HEK293 (cell line): ENCODE data around the gene EIF2A.

ENCODE experiments used
- CTCF ChIA-PET: fragments of 350-600 bp; formaldehyde crosslinking; extraction: SDS; loops from one replicate; lab custom pipeline; 2021; ENCODE audit warnings: antibody characterized with exemption; lab: Yijun Ruan, JAX
- POLR2A ChIA-PET: fragments of 300-600 bp; formaldehyde crosslinking; extraction: SDS; loops from one replicate; lab custom pipeline; 2020; ENCODE audit warnings: antibody characterized with exemption, inconsistent platforms; lab: Yijun Ruan, JAX
- H3K27ac ChIP-seq: fragments of 200-500 bp; sonication (Bioruptor generic); 2 replicates; pipeline ENCODE4 v1.5.1; 2014; ENCODE audit warnings: low read depth, low read length, control low read depth, inconsistent platforms; ENCODE audit errors: extremely low read depth
- H3K36me3 ChIP-seq, 2 experiments: fragments of 200-500 bp in 1 of 2; sonication (Bioruptor generic) in 1 of 2; 1 replicate in 1 of 2; 2 replicates in 1 of 2; pipeline ENCODE4 v1.5.1; 2014 to 2017; ENCODE audit warnings: inconsistent platforms in 2 of 2, low read length in 2 of 2; ENCODE audit not compliant: control insufficient read depth in 2 of 2, insufficient read depth in 1 of 2
- H3K4me1 ChIP-seq: fragments of 200-500 bp; sonication (Bioruptor generic); 2 replicates; pipeline ENCODE4 v1.5.1; 2014; ENCODE audit warnings: mild to moderate bottlenecking, low read length, inconsistent platforms; ENCODE audit not compliant: control insufficient read depth, insufficient read depth
- H3K4me3 ChIP-seq: 2 replicates; pipeline ENCODE4 v1.5.1; 2011; ENCODE audit warnings: low read depth, mild to moderate bottlenecking, control low read depth, low read length, moderate library complexity
- H3K9me3 ChIP-seq: fragments of 200-500 bp; sonication (Bioruptor generic); 2 replicates; pipeline ENCODE4 v1.5.1; 2014; ENCODE audit warnings: low read depth, low read length, inconsistent platforms; ENCODE audit not compliant: control insufficient read depth, insufficient read depth
- EGR2 ChIP-seq: fragments of 450-650 bp; formaldehyde crosslinking; IDR thresholded peaks from 2 replicates; pipeline ENCODE4 v1.5.1; 2016; ENCODE audit warnings: low read depth, missing biosample characterization, missing genetic modification characterization
- KLF10 ChIP-seq: fragments of 450-650 bp; IDR thresholded peaks from 2 replicates; pipeline ENCODE4 v1.5.1; 2018; ENCODE audit warnings: missing biosample characterization, mild to moderate bottlenecking, missing genetic modification characterization
- SCRT2 ChIP-seq: fragments of 450-650 bp; formaldehyde crosslinking; IDR thresholded peaks from 2 replicates; pipeline ENCODE4 v1.5.1; 2016; ENCODE audit warnings: missing biosample characterization, missing genetic modification characterization
- YY1 ChIP-seq: fragments of 450-650 bp; formaldehyde crosslinking; IDR thresholded peaks from 2 replicates; pipeline ENCODE4 v1.5.1; 2018; ENCODE audit warnings: missing biosample characterization, missing genetic modification characterization
- ZBTB17 ChIP-seq: fragments of 450-650 bp; formaldehyde crosslinking; IDR thresholded peaks from 2 replicates; pipeline ENCODE4 v1.5.1; 2016; ENCODE audit warnings: missing biosample characterization, missing genetic modification characterization
- ZBTB20 ChIP-seq: fragments of 450-650 bp; formaldehyde crosslinking; IDR thresholded peaks from 2 replicates; pipeline ENCODE4 v1.5.1; 2016; ENCODE audit warnings: missing biosample characterization, missing genetic modification characterization
- ZNF132 ChIP-seq: fragments of 450-650 bp; formaldehyde crosslinking; IDR thresholded peaks from 2 replicates; pipeline ENCODE4 v1.5.1; 2017; ENCODE audit warnings: missing biosample characterization, missing genetic modification characterization, borderline replicate concordance
- ZNF214 ChIP-seq: fragments of 450-650 bp; formaldehyde crosslinking; IDR thresholded peaks from 2 replicates; pipeline ENCODE4 v1.5.1; 2017; ENCODE audit warnings: missing biosample characterization, mild to moderate bottlenecking, missing genetic modification characterization, borderline replicate concordance
- ZNF239 ChIP-seq: fragments of 450-650 bp; formaldehyde crosslinking; IDR thresholded peaks from 2 replicates; pipeline ENCODE4 v1.5.1; 2016; ENCODE audit warnings: missing biosample characterization, missing genetic modification characterization
- ZNF292 ChIP-seq: fragments of 450-650 bp; formaldehyde crosslinking; IDR thresholded peaks from 2 replicates; pipeline ENCODE4 v1.5.1; 2016; ENCODE audit warnings: low read depth, missing biosample characterization, missing genetic modification characterization, borderline replicate concordance
- ZNF302 ChIP-seq: fragments of 450-650 bp; formaldehyde crosslinking; IDR thresholded peaks from 2 replicates; pipeline ENCODE4 v1.5.1; 2016; ENCODE audit warnings: missing biosample characterization, missing genetic modification characterization, low read depth
- ZNF311 ChIP-seq: fragments of 450-650 bp; formaldehyde crosslinking; IDR thresholded peaks from 2 replicates; pipeline ENCODE4 v1.5.1; 2017; ENCODE audit warnings: missing biosample characterization, missing genetic modification characterization, borderline replicate concordance
- ZNF423 ChIP-seq: fragments of 450-650 bp; formaldehyde crosslinking; IDR thresholded peaks from 2 replicates; pipeline ENCODE4 v1.5.1; 2016; ENCODE audit warnings: missing biosample characterization, missing genetic modification characterization
- ZNF529 ChIP-seq: fragments of 450-650 bp; formaldehyde crosslinking; IDR thresholded peaks from 2 replicates; pipeline ENCODE4 v1.5.1; 2017; ENCODE audit warnings: missing genetic modification characterization, missing biosample characterization; ENCODE audit not compliant: insufficient replicate concordance
- ZNF530 ChIP-seq: fragments of 450-650 bp; formaldehyde crosslinking; IDR thresholded peaks from 2 replicates; pipeline ENCODE4 v1.5.1; 2016; ENCODE audit warnings: low read depth, missing biosample characterization, missing genetic modification characterization
- ZNF610 ChIP-seq: fragments of 450-650 bp; formaldehyde crosslinking; IDR thresholded peaks from 2 replicates; pipeline ENCODE4 v1.5.1; 2016; ENCODE audit warnings: missing biosample characterization, missing genetic modification characterization, borderline replicate concordance
- ZNF654 ChIP-seq: fragments of 450-650 bp; formaldehyde crosslinking; IDR thresholded peaks from 2 replicates; pipeline ENCODE4 v1.5.1; 2016; ENCODE audit warnings: low read depth, missing biosample characterization, missing genetic modification characterization
- ZNF658 ChIP-seq: fragments of 450-650 bp; formaldehyde crosslinking; IDR thresholded peaks from 2 replicates; pipeline ENCODE4; 2016; ENCODE audit warnings: missing biosample characterization, missing genetic modification characterization
- ZNF76 ChIP-seq: fragments of 450-650 bp; formaldehyde crosslinking; IDR thresholded peaks from 2 replicates; pipeline ENCODE4; 2016; ENCODE audit warnings: low read depth, missing biosample characterization, missing genetic modification characterization, borderline replicate concordance
- ZNF777 ChIP-seq: fragments of 450-650 bp; formaldehyde crosslinking; IDR thresholded peaks from 2 replicates; pipeline ENCODE4 v1.5.1; 2017; ENCODE audit warnings: missing biosample characterization, missing genetic modification characterization, borderline replicate concordance
- ZSCAN16 ChIP-seq: fragments of 450-650 bp; formaldehyde crosslinking; IDR thresholded peaks from 2 replicates; pipeline ENCODE4 v1.5.1; 2016; ENCODE audit warnings: missing biosample characterization, missing genetic modification characterization
- ZSCAN30 ChIP-seq: fragments of 450-650 bp; IDR thresholded peaks from 2 replicates; pipeline ENCODE4 v1.5.1; 2018; ENCODE audit warnings: missing biosample characterization, mild to moderate bottlenecking, missing genetic modification characterization, moderate library complexity
- TF ChIP-seq, protein P1 (sequence below): fragments of 450-650 bp; formaldehyde crosslinking; IDR thresholded peaks from 2 replicates; pipeline ENCODE4 v1.5.1; 2016; ENCODE audit warnings: missing biosample characterization, missing genetic modification characterization
- TF ChIP-seq, protein P2 (sequence below): fragments of 450-650 bp; formaldehyde crosslinking; optimal IDR thresholded peaks from 2 replicates; pipeline ENCODE3; 2016; ENCODE audit warnings: missing biosample characterization, mild to moderate bottlenecking, missing genetic modification characterization

Gene EIF2A

DNA sequence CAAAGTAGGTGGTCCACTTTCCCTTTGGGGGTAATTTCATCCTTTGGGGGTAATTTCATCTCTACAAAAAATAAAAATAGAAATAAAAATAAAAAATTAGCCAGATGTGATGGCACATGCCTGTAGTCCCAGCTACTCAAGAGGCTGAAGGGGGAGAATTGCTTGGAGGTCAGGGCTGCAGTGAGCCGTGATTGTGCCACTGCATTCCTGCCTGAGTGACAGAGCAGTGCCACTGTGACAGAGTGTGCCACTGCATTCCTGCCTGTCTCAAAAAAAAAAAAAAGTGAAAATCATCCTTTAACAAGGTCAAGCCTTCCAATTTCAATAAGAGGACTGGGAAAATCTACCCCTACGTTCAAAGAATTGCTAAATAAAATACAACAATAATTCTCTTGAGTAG, 23.0 kb upstream of the EIF2A start:
- Histone ChIP-seq H3K27ac (no peak overlapping the region), H3K4me3 (no peak overlapping the region), H3K4me1 (no peaks in the 10 kb centered on the region), H3K9me3 (no peaks in the 10 kb centered on the region), H3K36me3 (no peaks in the 10 kb centered on the region)
- ChIA-PET CTCF (interaction anchor here (0.6 to 1.1 kb wide), 2 partner anchors 10 to 303 kb away, joined by 3 to 4 read pairs; no protein-coding TSS in a partner anchor), POLR2A (no interaction called here)
- no peak for TF ChIP-seq KLF10 (tag by site-specific recombination)
- TF ChIP-seq ZSCAN30: no peak
- no peak for TF ChIP-seq ZNF423 (tag by site-specific recombination)
- TF ChIP-seq, protein P1, sequence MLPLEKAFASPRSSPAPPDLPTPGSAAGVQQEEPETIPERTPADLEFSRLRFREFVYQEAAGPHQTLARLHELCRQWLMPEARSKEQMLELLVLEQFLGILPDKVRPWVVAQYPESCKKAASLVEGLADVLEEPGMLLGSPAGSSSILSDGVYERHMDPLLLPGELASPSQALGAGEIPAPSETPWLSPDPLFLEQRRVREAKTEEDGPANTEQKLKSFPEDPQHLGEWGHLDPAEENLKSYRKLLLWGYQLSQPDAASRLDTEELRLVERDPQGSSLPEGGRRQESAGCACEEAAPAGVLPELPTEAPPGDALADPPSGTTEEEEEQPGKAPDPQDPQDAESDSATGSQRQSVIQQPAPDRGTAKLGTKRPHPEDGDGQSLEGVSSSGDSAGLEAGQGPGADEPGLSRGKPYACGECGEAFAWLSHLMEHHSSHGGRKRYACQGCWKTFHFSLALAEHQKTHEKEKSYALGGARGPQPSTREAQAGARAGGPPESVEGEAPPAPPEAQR (tag by site-specific recombination): no peak
- no peak for TF ChIP-seq YY1 (tag by site-specific recombination)

DNA sequence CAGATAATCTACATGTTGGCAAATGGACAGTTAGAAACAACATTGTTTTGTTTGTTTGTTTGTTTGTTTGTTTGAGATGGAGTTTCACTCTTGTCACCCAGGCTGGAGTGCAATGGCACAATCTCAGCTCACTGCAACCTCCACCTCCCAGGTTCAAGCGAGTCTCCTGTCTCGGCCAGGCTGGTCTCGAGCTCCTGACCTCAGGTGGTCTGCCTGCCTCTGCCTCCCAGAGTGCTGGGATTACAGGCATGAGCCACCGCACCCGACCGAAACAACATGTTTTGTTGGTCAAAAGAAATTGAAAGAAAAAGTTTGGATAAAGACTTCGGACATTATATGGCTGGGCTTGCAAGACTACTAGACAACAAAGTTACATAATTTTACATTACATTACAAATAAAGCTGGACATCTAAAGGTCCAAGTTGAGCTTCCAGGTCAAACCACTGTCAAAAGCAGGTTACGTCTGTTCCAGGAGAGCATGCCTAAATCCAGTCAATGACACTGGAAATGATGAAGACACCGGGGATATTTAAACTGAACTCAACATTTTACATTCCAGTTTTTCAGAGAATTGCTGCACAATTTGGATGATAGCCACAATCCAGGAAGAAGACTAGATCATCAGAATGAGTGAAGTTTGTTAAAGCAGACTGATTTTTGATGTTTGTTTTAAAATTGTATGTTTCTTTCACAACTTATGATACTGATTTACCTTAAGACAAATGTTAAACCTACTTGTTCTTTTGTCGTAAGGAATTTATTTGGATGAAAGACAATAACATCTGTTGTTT, 18.9 kb upstream of the EIF2A start:
- no peak for TF ChIP-seq ZNF214
- no peak for TF ChIP-seq ZNF311
- TF ChIP-seq ZNF777: no peak
- TF ChIP-seq ZSCAN16: no peak
- TF ChIP-seq EGR2 (tag by site-specific recombination): no peak
- no peak for TF ChIP-seq ZNF239 (tag by site-specific recombination)
- TF ChIP-seq ZNF530: no peak
- TF ChIP-seq ZBTB17 (tag by site-specific recombination): no peak
- no peak for TF ChIP-seq ZNF529 (tag by site-specific recombination)
- TF ChIP-seq, protein P2, sequence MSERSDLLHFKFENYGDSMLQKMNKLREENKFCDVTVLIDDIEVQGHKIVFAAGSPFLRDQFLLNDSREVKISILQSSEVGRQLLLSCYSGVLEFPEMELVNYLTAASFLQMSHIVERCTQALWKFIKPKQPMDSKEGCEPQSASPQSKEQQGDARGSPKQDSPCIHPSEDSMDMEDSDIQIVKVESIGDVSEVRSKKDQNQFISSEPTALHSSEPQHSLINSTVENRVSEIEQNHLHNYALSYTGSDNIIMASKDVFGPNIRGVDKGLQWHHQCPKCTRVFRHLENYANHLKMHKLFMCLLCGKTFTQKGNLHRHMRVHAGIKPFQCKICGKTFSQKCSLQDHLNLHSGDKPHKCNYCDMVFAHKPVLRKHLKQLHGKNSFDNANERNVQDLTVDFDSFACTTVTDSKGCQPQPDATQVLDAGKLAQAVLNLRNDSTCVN (tag by site-specific recombination): no peak
- TF ChIP-seq ZNF302 (tag by site-specific recombination): no peak
- TF ChIP-seq ZNF658 (tag by site-specific recombination): no peak
- TF ChIP-seq SCRT2 (tag by site-specific recombination): no peak
- TF ChIP-seq ZNF292 (tag by site-specific recombination): no peak
- ChIA-PET CTCF (interaction anchor here (0.5 to 1.0 kb wide), 8 partner anchors 16 to 1311 kb away, joined by 3 to 4 read pairs (median 3); no protein-coding TSS in a partner anchor), POLR2A (no interaction called here)
- Histone ChIP-seq H3K36me3 (no peaks in the 10 kb centered on the region), H3K27ac (no peak overlapping the region), H3K4me1 (no peaks in the 10 kb centered on the region), H3K4me3 (no peak overlapping the region), H3K9me3 (no peaks in the 10 kb centered on the region)

DNA sequence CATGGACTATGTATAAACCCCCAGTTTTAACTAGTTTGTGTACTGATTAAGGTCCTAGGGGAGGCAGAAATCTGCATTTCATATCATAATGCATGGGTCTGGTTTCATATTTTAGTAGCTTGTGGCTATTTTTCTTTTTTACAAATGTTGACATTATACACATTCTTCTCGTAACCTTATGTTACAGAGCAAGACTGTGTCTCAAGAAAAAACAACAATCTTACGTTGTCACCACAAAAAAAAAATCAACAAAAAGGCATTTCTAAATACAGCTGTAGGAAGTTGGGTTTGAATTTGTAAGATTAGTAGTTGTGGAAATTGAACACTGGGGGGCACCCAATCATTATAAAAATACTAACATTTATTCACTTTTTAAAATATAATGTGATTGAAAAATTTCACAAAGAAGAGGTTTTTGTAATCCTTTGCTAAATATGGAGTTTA, 18.2 kb upstream of the EIF2A start:
- ChIA-PET CTCF (interaction anchor here (0.6 to 1.0 kb wide), 6 partner anchors 15 to 297 kb away, joined by 3 to 4 read pairs (median 3); no protein-coding TSS in a partner anchor), POLR2A (no interaction called here)
- TF ChIP-seq ZNF610 (tag by site-specific recombination) (no peak), ZBTB17 (tag by site-specific recombination) (no peak), ZNF654 (tag by site-specific recombination) (peak; percentile 52), ZNF132 (no peak), ZNF76 (tag by site-specific recombination) (no peak), ZBTB20 (tag by site-specific recombination) (peak; percentile 66; the same call in 1 of the 2 replicates)
- Histone ChIP-seq H3K36me3 (no peaks in the 10 kb centered on the region), H3K4me1 (no peaks in the 10 kb centered on the region), H3K27ac (no peak overlapping the region), H3K9me3 (no peaks in the 10 kb centered on the region), H3K4me3 (no peak overlapping the region)
